ENCODE measurements around the gene COL25A1.

DNA sequence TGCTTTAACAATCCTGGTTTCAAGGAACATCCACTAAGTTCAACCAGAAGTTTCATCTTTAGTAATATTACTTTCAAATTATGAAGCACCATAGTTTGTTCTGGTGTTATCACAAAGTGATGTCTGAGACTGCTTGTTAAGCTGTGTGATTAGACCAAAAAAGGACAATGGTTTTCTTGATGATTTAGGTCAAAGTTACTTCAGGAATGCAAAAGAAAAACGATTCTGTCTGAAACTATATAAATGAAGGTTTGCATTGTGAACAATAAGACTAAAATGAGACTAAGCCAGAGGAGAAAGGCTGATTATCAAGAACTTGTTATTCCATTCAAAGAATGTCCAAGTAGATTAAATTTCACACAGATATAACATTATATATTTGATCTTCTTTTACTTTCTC lies 417.2 kb downstream of the COL25A1 start:
- no peak for TF ChIP-seq ZNF274 (IDR thresholded peaks at IDR 0.05; ENCODE audit: low read depth, low read length)
- TF ChIP-seq SUZ12 (IDR thresholded peaks at IDR 0.05; ENCODE audit: extremely low read depth, insufficient read depth, insufficient read length): no peak
- TF ChIP-seq YY1 (IDR thresholded peaks at IDR 0.05; ENCODE audit: insufficient read depth, insufficient read length): no peak

Measured in NT2/D1 (cell line).